ENCODE results near the gene KAT2A. TPM values are rescaled to one million over a fixed set of nuclear protein-coding genes. Genes with fewer than 3 reads are reported as not detected.
"Not testable (repeated sequence)": the region's sequence is repeated elsewhere in the genome, so short reads cannot be mapped to it uniquely, and the experiment has no call there.

The KAT2A gene
- 4.5 and 10.0 TPM in 2 replicates for total RNA-seq

GRCh38 chr17:42120770-42121769 is at the start of gene KAT2A:
Gene KAT2A, minus strand, starts transcription at chr17:42121367. Its CDS starts 63 bp downstream, at chr17:42121304.
- DNase-seq (ENCODE audit: low read depth in 2 of 2), result peak; percentile 52 to 81

GRCh38 chr17:42169351-42169750 is 48.2 kb upstream of the KAT2A start:
- no peak for DNase-seq (ENCODE audit: low read depth in 2 of 2)

GRCh38 chr17:42167807-42168206 is 46.6 kb upstream of the KAT2A start:
- no peak for DNase-seq (ENCODE audit: low read depth in 2 of 2)

- no peak for DNase-seq (ENCODE audit: low read depth in 2 of 2)
Observed at GRCh38 chr17:42166196-42166763, 45.1 kb upstream of the KAT2A start.

- DNase-seq (ENCODE audit: low read depth in 2 of 2), result no peak
Observed at GRCh38 chr17:42165751-42166150, 44.6 kb upstream of the KAT2A start.

- no peak for DNase-seq (ENCODE audit: low read depth in 2 of 2)
Observed at GRCh38 chr17:42163696-42164407, 42.7 kb upstream of the KAT2A start.

GRCh38 chr17:42163113-42163512 is 41.9 kb upstream of the KAT2A start:
- peak in 1 of 2 donors; percentile 21 for DNase-seq (ENCODE audit: low read depth in 2 of 2)

- no peak for DNase-seq (ENCODE audit: low read depth in 2 of 2)
Observed at GRCh38 chr17:42160531-42160910, 39.4 kb upstream of the KAT2A start.

- no peak for DNase-seq (ENCODE audit: low read depth in 2 of 2)
Observed at GRCh38 chr17:42159796-42160530, 38.8 kb upstream of the KAT2A start.

- DNase-seq (ENCODE audit: low read depth in 2 of 2), result no peak
Observed at GRCh38 chr17:42155614-42156045, 34.5 kb upstream of the KAT2A start.

- peak in 1 of 2 donors; percentile 76 for DNase-seq (ENCODE audit: low read depth in 2 of 2)
Observed at GRCh38 chr17:42153919-42154742, 33.0 kb upstream of the KAT2A start.

- DNase-seq (ENCODE audit: low read depth in 2 of 2), result no peak
Observed at GRCh38 chr17:42146911-42147607, 25.9 kb upstream of the KAT2A start.

GRCh38 chr17:42143138-42143537 is 22.0 kb upstream of the KAT2A start:
- DNase-seq (ENCODE audit: low read depth in 2 of 2), result not testable (repeated sequence)

- no peak for DNase-seq (ENCODE audit: low read depth in 2 of 2)
Observed at GRCh38 chr17:42142371-42142896, 21.3 kb upstream of the KAT2A start.

GRCh38 chr17:42141382-42141781 is 20.2 kb upstream of the KAT2A start:
- no peak for DNase-seq (ENCODE audit: low read depth in 2 of 2)

GRCh38 chr17:42140690-42141089 is 19.5 kb upstream of the KAT2A start:
- DNase-seq (ENCODE audit: low read depth in 2 of 2), result not testable (repeated sequence)

GRCh38 chr17:42138749-42139492 is 17.8 kb upstream of the KAT2A start:
- no peak for DNase-seq (ENCODE audit: low read depth in 2 of 2)

- no peak for DNase-seq (ENCODE audit: low read depth in 2 of 2)
Observed at GRCh38 chr17:42136654-42137051, 15.5 kb upstream of the KAT2A start.

All from dermis microvascular lymphatic vessel endothelial cell (primary cell).